ENCODE measurements around the gene ABLIM2. TPM values are rescaled to one million over a fixed set of nuclear protein-coding genes. Genes with fewer than 3 reads are reported as not detected.
A peak's percentile ranks its signal among the peaks of the same experiment; 100 is the strongest.

ABLIM2 gene
- polyA plus RNA-seq, 1 donor from 2014 or later: 14.9 TPM

- H3K9ac ChIP-seq (ENCODE audit: low read length): peak overlapping the region; percentile 34
- H3F3A ChIP-seq (ENCODE audit: insufficient read depth, low read length, poor library complexity, severe bottlenecking): no peaks in the 10 kb centered on the region
- H3K4me2 ChIP-seq (ENCODE audit: low read length): no peak overlapping the region
- H3K36me3 ChIP-seq (ENCODE audit: insufficient read depth, low read length): no peaks in the 10 kb centered on the region
- H3K79me2 ChIP-seq (replicated peaks; ENCODE audit: insufficient read depth, low read length): no peaks in the 10 kb centered on the region
- no peak overlapping the region for H2AFZ ChIP-seq (ENCODE audit: low read depth, low read length)
- TF ChIP-seq SMC3 (conservative IDR thresholded peaks at IDR 0.05; ENCODE audit: poor library complexity): no peak
- H3K4me3 ChIP-seq (ENCODE audit: low read length): no peak overlapping the region
- peak overlapping the region; percentile 74 for H3K27ac ChIP-seq (ENCODE audit: low read length)
- H3K27me3 ChIP-seq (ENCODE audit: insufficient read depth, low read depth, low read length): no peaks in the 10 kb centered on the region
- no peaks in the 10 kb centered on the region for H3K9me2 ChIP-seq (ENCODE audit: insufficient read depth, low read length)
- no peaks in the 10 kb centered on the region for H3K9me3 ChIP-seq (ENCODE audit: low read length)
- H4K20me1 ChIP-seq (ENCODE audit: insufficient read depth): no peaks in the 10 kb centered on the region
Measured at GRCh38 chr4:7949759-7950158, 208.9 kb downstream of the ABLIM2 start.

- H3K79me2 ChIP-seq (replicated peaks; ENCODE audit: insufficient read depth, low read length): no peaks in the 10 kb centered on the region
- H3K4me3 ChIP-seq (ENCODE audit: low read length): no peak overlapping the region
- H3K4me2 ChIP-seq (ENCODE audit: low read length): no peak overlapping the region
- no peak overlapping the region for H3K27ac ChIP-seq (ENCODE audit: low read length)
- TF ChIP-seq EZH2 (IDR thresholded peaks at IDR 0.05; ENCODE audit: borderline replicate concordance, insufficient read depth, low read length, poor library complexity, severe bottlenecking) (no peak), RAD21 (conservative IDR thresholded peaks at IDR 0.05) (no peak), CTCF (IDR thresholded peaks at IDR 0.05; ENCODE audit: poor library complexity, severe bottlenecking) (no peak), POLR2AphosphoS5 (IDR thresholded peaks at IDR 0.05) (no peak), TAF1 (IDR thresholded peaks at IDR 0.05; ENCODE audit: low read depth) (no peak), SMC3 (conservative IDR thresholded peaks at IDR 0.05; ENCODE audit: poor library complexity) (no peak)
- no peak overlapping the region for H3K9ac ChIP-seq (ENCODE audit: low read length)
- no peaks in the 10 kb centered on the region for H3K27me3 ChIP-seq (ENCODE audit: insufficient read depth, low read depth, low read length)
- H4K20me1 ChIP-seq (ENCODE audit: insufficient read depth): no peaks in the 10 kb centered on the region
- no peak overlapping the region for H2AFZ ChIP-seq (ENCODE audit: low read depth, low read length)
- no peaks in the 10 kb centered on the region for H3F3A ChIP-seq (ENCODE audit: insufficient read depth, low read length, poor library complexity, severe bottlenecking)
- no peaks in the 10 kb centered on the region for H3K9me2 ChIP-seq (ENCODE audit: insufficient read depth, low read length)
- no peaks in the 10 kb centered on the region for H3K36me3 ChIP-seq (ENCODE audit: insufficient read depth, low read length)
- no peaks in the 10 kb centered on the region for H3K9me3 ChIP-seq (ENCODE audit: low read length)
Measured at GRCh38 chr4:7947927-7948326, 210.7 kb downstream of the ABLIM2 start.

GRCh38 chr4:7945709-7946380 lies 212.8 kb downstream of the ABLIM2 start:
- no peaks in the 10 kb centered on the region for H4K20me1 ChIP-seq (ENCODE audit: insufficient read depth)
- no peak overlapping the region for H2AFZ ChIP-seq (ENCODE audit: low read depth, low read length)

More at GRCh38 chr4:7945709-7946380, 212.8 kb downstream of the ABLIM2 start:
- TF ChIP-seq REST (IDR thresholded peaks at IDR 0.05; ENCODE audit: borderline replicate concordance) (no peak), CTCF (IDR thresholded peaks at IDR 0.05; ENCODE audit: poor library complexity, severe bottlenecking) (no peak), EZH2 (IDR thresholded peaks at IDR 0.05; ENCODE audit: borderline replicate concordance, insufficient read depth, low read length, poor library complexity, severe bottlenecking) (no peak), POLR2AphosphoS5 (IDR thresholded peaks at IDR 0.05) (no peak), MXI1 (conservative IDR thresholded peaks at IDR 0.05; ENCODE audit: poor library complexity, severe bottlenecking) (no peak), SMC3 (conservative IDR thresholded peaks at IDR 0.05; ENCODE audit: poor library complexity) (no peak), RAD21 (conservative IDR thresholded peaks at IDR 0.05) (no peak), TAF1 (IDR thresholded peaks at IDR 0.05; ENCODE audit: low read depth) (no peak), EP300 (conservative IDR thresholded peaks at IDR 0.05; ENCODE audit: poor library complexity, severe bottlenecking) (no peak)
- Histone ChIP-seq H3K9ac (ENCODE audit: low read length) (no peak overlapping the region), H3K9me2 (ENCODE audit: insufficient read depth, low read length) (no peaks in the 10 kb centered on the region), H3K4me3 (ENCODE audit: low read length) (no peak overlapping the region), H3K27ac (ENCODE audit: low read length) (no peak overlapping the region), H3K9me3 (ENCODE audit: low read length) (no peaks in the 10 kb centered on the region), H3K36me3 (ENCODE audit: insufficient read depth, low read length) (no peaks in the 10 kb centered on the region), H3F3A (ENCODE audit: insufficient read depth, low read length, poor library complexity, severe bottlenecking) (no peaks in the 10 kb centered on the region), H3K4me2 (ENCODE audit: low read length) (no peak overlapping the region), H3K27me3 (ENCODE audit: insufficient read depth, low read depth, low read length) (no peaks in the 10 kb centered on the region), H3K79me2 (replicated peaks; ENCODE audit: insufficient read depth, low read length) (no peaks in the 10 kb centered on the region)

All from neural cell (in vitro differentiated cells).